K562 (cell line): ENCODE measurements around the gene TENT5A. TPM values are rescaled to one million over a fixed set of nuclear protein-coding genes. Genes with fewer than 3 reads are reported as not detected.

Experiments
- ATAC-seq: fragments of 200-7000 bp; cut with Tn5 transposase; 3 replicates; pipeline ENCODE4 v1.9.1; 2020; ENCODE audit warnings: moderate library complexity
- BruUV-seq: library from RNA; stranded (reverse); fragments of 400-500 nt; replicated peaks from 2 replicates; lab custom pipeline; 2021; lab: Mats Ljungman, UMichigan
- CTCF ChIA-PET: fragments of 300-600 bp; formaldehyde crosslinking; extraction: SDS; loops from one replicate; lab custom pipeline; 2021; ENCODE audit warnings: low intra/inter-chr PET ratio; lab: Yijun Ruan, JAX
- POLR2A ChIA-PET: fragments of 300-600, 350-650 bp; sonication (Branson Sonifier 250); formaldehyde crosslinking; extraction: SDS; loops from one replicate; lab custom pipeline; 2021; ENCODE audit warnings: antibody characterized with exemption, inconsistent platforms; lab: Yijun Ruan, JAX
- DNase-seq, 4 experiments: peaks; one replicate each; pipeline versions ENCODE4 v3.0.0 to v3.0.0-alpha.2; 2011 to 2018; ENCODE audit warnings: low spot score in 3 of 4, mixed read lengths in 3 of 4; ENCODE audit errors: extremely low read depth in 1 of 4
- FAIRE-seq: peaks from 2 replicates; lab custom pipeline; 2011; peaks lifted over from hg19 to GRCh38; lab: Jason Lieb, UNC
- H2AFZ ChIP-seq: 2 replicates; pipeline ENCODE4 v1.6.0; 2011; ENCODE audit warnings: low read depth, low read length, control low read depth, inconsistent platforms
- H3K27ac ChIP-seq: fragments of 200-600 bp; 3 replicates; pipeline ENCODE4 v1.8.0; 2011; ENCODE audit warnings: low read depth, mild to moderate bottlenecking, control low read depth, inconsistent platforms, low read length, moderate library complexity, mixed read lengths; ENCODE audit errors: extremely low read depth
- H3K27me3 ChIP-seq, 2 experiments: fragments of 300-600 bp in 1 of 2; 2 replicates in 1 of 2; 3 replicates in 1 of 2; pipeline versions ENCODE4 v1.6.0 to v1.8.0; 2011; ENCODE audit warnings: inconsistent platforms in 2 of 2, low read length in 2 of 2, mild to moderate bottlenecking in 1 of 2, mixed read lengths in 1 of 2, moderate library complexity in 1 of 2; ENCODE audit not compliant: control insufficient read depth in 2 of 2, insufficient read depth in 2 of 2
- H3K36me3 ChIP-seq: fragments of 300-600 bp; 3 replicates; pipeline ENCODE4 v1.8.0; 2011; ENCODE audit warnings: mild to moderate bottlenecking, low read length, inconsistent platforms; ENCODE audit not compliant: control insufficient read depth, insufficient read depth
- H3K4me1 ChIP-seq, 2 experiments: fragments of 200-600 bp in 1 of 2; replicated peaks in 1 of 2; 2 replicates in 1 of 2; 3 replicates in 1 of 2; pipeline versions ENCODE4 v1.5.1 to v1.8.0; 2011; ENCODE audit warnings: inconsistent platforms in 2 of 2, low read length in 2 of 2, mild to moderate bottlenecking in 1 of 2, mixed read lengths in 1 of 2, moderate library complexity in 1 of 2; ENCODE audit not compliant: control insufficient read depth in 2 of 2, insufficient read depth in 2 of 2
- H3K4me2 ChIP-seq: 2 replicates; pipeline ENCODE4 v1.6.1; 2011; ENCODE audit warnings: low read length, control low read depth, inconsistent platforms, mixed read lengths; ENCODE audit not compliant: insufficient read depth
- H3K4me3 ChIP-seq: fragments of 200-600 bp; sonication (generic), shearing (Covaris generic); 2 replicates; pipeline ENCODE4 v1.5.1; 2016; ENCODE audit warnings: control low read depth, inconsistent platforms
- H3K79me2 ChIP-seq: fragments of 200-600 bp; 3 replicates; pipeline ENCODE4 v1.8.0; 2011; ENCODE audit warnings: low read length, inconsistent platforms; ENCODE audit not compliant: control insufficient read depth, insufficient read depth
- H3K9ac ChIP-seq, 2 experiments: 2 replicates each; pipeline versions ENCODE4 v1.6.0 to v1.6.1; 2011; ENCODE audit warnings: low read depth in 2 of 2, low read length in 2 of 2, control low read depth in 1 of 2, inconsistent platforms in 1 of 2, mild to moderate bottlenecking in 1 of 2, mixed read lengths in 1 of 2; ENCODE audit not compliant: insufficient read depth in 1 of 2
- H3K9me1 ChIP-seq: one replicate; pipeline ENCODE4 v1.6.0; 2011; ENCODE audit warnings: inconsistent platforms, mild to moderate bottlenecking, low read length, moderate library complexity; ENCODE audit not compliant: control insufficient read depth, insufficient read depth
- H3K9me3 ChIP-seq: replicated peaks from 2 replicates; pipeline ENCODE4 v1.5.1; 2011; ENCODE audit warnings: low read depth, low read length, inconsistent platforms; ENCODE audit not compliant: control insufficient read depth, insufficient read depth
- H4K20me1 ChIP-seq: replicated peaks from 2 replicates; pipeline ENCODE4 v1.6.1; 2011; ENCODE audit warnings: low read length, inconsistent platforms, mixed read lengths; ENCODE audit not compliant: control insufficient read depth, insufficient read depth
- CTCF ChIP-seq, 3 experiments: IDR thresholded peaks in 2 of 3; conservative IDR thresholded peaks in 1 of 3; 2 replicates each; pipeline ENCODE4 v1.5.1; 2011 to 2012; ENCODE audit warnings: low read length in 3 of 3, mild to moderate bottlenecking in 3 of 3, control low read depth in 2 of 3, improper control_type of control experiment in 1 of 3, inconsistent platforms in 1 of 3, low read depth in 1 of 3, mixed read lengths in 1 of 3, moderate library complexity in 1 of 3; ENCODE audit not compliant: insufficient read depth in 2 of 3
- MYC ChIP-seq, 2 experiments: fragments of 250-450 bp in 1 of 2; sonication (Bioruptor Pico) in 1 of 2; IDR thresholded peaks; 2 replicates each; pipeline versions ENCODE4 v1.5.1 to v1.6.1; 2012 to 2021; ENCODE audit warnings: low read depth in 2 of 2, borderline replicate concordance in 1 of 2, improper control_type of control experiment in 1 of 2, low read length in 1 of 2, mild to moderate bottlenecking in 1 of 2, moderate library complexity in 1 of 2
- RAD21 ChIP-seq, 2 experiments: fragments of 250-450 bp in 1 of 2; fragments of 450-650 bp in 1 of 2; sonication (Bioruptor Pico) in 1 of 2; formaldehyde crosslinking in 1 of 2; IDR thresholded peaks in 1 of 2; conservative IDR thresholded peaks in 1 of 2; 2 replicates each; pipeline versions ENCODE4 v1.4.0 to v1.8.0; 2020 to 2022; ENCODE audit warnings: mild to moderate bottlenecking in 2 of 2, moderate library complexity in 1 of 2
- WHSC1 ChIP-seq: IDR thresholded peaks from one replicate; pipeline ENCODE4 v1.6.1; 2012; ENCODE audit warnings: low read length, control low read depth, inconsistent platforms
- WGBS: fragments of 100-300 bp; shearing (Covaris generic); methylation state at CpG from one replicate; pipeline ENCODE4 v1.1.6; 2016; ENCODE audit warnings: low coverage, mixed read lengths; ENCODE audit not compliant: insufficient coverage; ENCODE audit errors: missing lambda C conversion rate; 5-methylcytosine and 5-hydroxymethylcytosine counted together
- in situ Hi-C: fragments of 300-500 bp; cut with MboI; formaldehyde crosslinking; loops from 4 replicates; pipeline ENCODE4 v1.15.0; 2018; ENCODE audit warnings: inconsistent platforms, mixed read lengths
- intact Hi-C: fragments of 100-400 bp; cut with micrococcal nuclease; formaldehyde crosslinking; loops from 2 replicates; pipeline ENCODE4 v1.14.2; 2022
- polyA plus RNA-seq, 8 experiments: library from polyadenylated mRNA; depleted of rRNA in 4 of 8; stranded (reverse) in 5 of 8; unstranded in 3 of 8; fragments of >200 nt; fragmentation: Nextera tagmentation in 2 of 8; fragmentation: Illumina TruSeq in 1 of 8; extraction: Ambion mirVana in 2 of 8; extraction: Trizol in 1 of 8; gene quantifications; 2 replicates each; pipeline versions ENCODE4 v1.2.1 to v1.2.3, GENCODE V29; 2011 to 2014; ENCODE audit warnings: inconsistent platforms in 1 of 8, missing spikeins in 1 of 8
- total RNA-seq, 7 experiments: library from RNA; depleted of rRNA in 6 of 7; stranded (reverse); fragments of >200 nt in 6 of 7; fragmentation: Illumina TruSeq in 2 of 7; extraction: Trizol in 2 of 7; gene quantifications; 2 replicates each; pipeline versions ENCODE4 v1.2.1 to v1.2.3, GENCODE V29; 2011 to 2021; ENCODE audit warnings: low replicate concordance in 1 of 7

The TENT5A gene
- total and polyA plus RNA-seq, 9 of the 15 experiments (the other 6 are each of a cell fraction or from before 2014, with no cell fraction given), result 0.77 to 2.3 (median 1.3) TPM

DNA sequence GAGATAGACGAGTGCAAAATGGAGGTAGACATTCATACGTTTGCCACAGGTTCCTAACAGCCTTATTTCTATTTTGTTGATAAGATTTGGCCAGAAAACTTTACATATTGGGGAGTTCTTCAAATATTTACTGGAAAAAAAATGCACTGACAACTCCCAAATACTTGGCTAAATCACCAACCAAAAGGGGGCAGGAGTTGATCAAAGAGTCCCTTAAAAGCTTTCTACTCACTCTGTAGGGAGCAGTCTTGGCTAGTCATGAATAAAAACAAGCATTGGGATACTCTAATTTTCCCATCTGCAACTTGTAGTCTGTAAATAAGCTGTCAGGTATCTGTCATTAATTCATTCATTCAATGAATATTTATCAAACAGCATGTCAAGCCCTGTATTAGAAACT lies 18.4 kb downstream of the TENT5A start:
- Histone ChIP-seq H3K27ac (no peak overlapping the region), H4K20me1 (no peaks in the 10 kb centered on the region), H3K9ac (no peak overlapping the region), H3K4me3 (no peak overlapping the region), H3K27me3 (no peaks in the 10 kb centered on the region), H3K4me1 (no peaks in the 10 kb centered on the region), H3K36me3 (no peaks in the 10 kb centered on the region), H3K4me2 (no peak overlapping the region), H3K79me2 (no peaks in the 10 kb centered on the region), H2AFZ (no peak overlapping the region), H3K9me1 (no peaks in the 10 kb centered on the region), H3K9me3 (no peaks in the 10 kb centered on the region)
- CTCF ChIA-PET, result interaction anchor here (1.2 kb wide), 1 partner anchor 444 kb away, joined by 4 read pairs; no protein-coding TSS in a partner anchor
- WGBS, result 3% methylated on average over 2 of the region's 2 CpGs
- intact Hi-C loops, result no loop called here
- BruUV-seq, result no TSS peak
- POLR2A ChIA-PET, result no interaction called here
- TF ChIP-seq CTCF (IDR thresholded peaks at IDR 0.05 in 2 of 3, conservative IDR thresholded peaks at IDR 0.05 in 1 of 3; ENCODE audit: insufficient read depth in 2 of 3, low read depth in 1 of 3, low read length in 3 of 3) (peak in 1 of 3 experiments; percentile 44; a peak in 2 of 6 replicates), RAD21 (CRISPR knock-in tag; conservative IDR thresholded peaks at IDR 0.05 in 1 of 2, IDR thresholded peaks at IDR 0.05 in 1 of 2) (peak in 1 of 2 experiments; percentile 48; a peak in 3 of 4 replicates), MYC (IDR thresholded peaks at IDR 0.05; ENCODE audit: low read depth, low read length) (no peak), MYC (CRISPR knock-in tag; IDR thresholded peaks at IDR 0.05; ENCODE audit: borderline replicate concordance, low read depth) (no peak), WHSC1 (no peak)
- no peak for FAIRE-seq
- DNase-seq, result no peak
- in situ Hi-C loops, result no loop called here
- no peak for ATAC-seq
